CMK (cell line): ENCODE measurements around the gene SMIM31.

Experiments used
- DNase-seq: peaks from one replicate; pipeline ENCODE4 v3.0.0-alpha.2; 2010; ENCODE audit warnings: low read depth

Gene SMIM31

DNA sequence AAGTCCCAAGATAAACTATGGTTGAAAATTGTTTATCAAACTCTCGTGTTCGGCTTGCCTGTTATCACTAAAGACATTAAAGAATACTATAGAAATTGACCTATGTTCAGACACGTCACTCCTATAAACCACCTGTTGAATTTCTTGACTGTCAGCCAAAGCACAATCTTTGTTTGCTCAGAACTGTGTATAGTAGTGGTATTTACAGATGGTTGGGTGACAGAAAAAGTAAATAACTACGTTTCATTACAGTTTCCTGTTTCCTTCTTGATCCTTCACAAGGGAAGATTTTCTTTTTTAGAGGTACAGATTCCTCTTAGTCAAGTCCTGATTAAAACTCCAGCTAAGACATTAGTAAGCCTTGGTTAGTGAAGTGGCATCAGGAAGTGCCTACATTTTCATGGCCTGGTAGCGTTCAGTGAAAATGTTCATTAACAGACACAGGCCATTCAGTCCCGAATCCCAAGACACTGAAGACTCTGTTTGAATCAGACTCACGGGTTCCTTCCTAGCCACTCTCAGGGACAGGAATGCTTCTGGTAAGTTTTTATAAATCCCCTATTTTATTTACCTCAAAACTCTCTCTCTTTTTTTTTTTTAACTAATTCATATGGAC lies at the start of gene SMIM31:
Gene SMIM31 (plus strand): TSS at position 259 of the 616 bp plus-strand sequence. CDS start 16,313 bp downstream, outside the sequence.
- DNase-seq = no peak

DNA sequence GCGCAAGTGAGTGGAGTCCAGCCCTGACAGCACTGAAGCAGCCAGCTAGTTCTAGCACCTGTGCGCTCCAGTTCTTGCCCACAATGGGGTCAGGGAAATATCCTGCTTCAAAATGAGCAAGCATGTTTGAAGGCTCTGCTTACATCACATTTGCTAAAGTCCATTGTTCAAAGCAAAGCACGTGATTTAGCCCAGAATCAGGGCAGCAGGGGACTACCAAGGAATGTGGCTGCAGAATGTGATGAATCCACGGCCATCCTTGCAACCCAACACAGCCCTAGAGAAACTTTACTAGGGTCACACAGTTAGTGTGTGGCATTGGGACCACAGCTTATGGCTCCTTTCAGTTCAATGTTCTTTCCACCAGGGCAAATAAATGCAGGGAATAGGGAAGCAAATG lies 47.3 kb upstream of the SMIM31 start:
- no peak for DNase-seq

DNA sequence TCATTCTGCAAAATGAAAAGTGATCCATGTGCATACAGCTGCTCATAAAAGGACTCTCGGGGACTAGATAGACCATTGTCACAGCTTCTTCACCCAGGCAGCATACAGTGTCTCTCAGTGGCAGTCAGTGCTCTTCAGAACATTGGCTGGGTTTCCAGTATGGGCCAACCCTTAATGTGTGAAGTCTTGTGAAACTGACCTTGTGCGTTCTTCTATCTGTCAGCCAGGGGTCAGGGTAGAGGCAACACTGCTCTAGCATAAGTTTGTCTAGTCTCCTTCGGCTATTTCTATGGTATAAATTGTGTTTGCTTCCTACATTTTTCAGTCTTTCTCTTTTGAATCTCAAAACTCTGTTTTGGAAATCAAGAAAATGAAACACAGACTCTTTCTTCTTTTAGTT lies 37.0 kb upstream of the SMIM31 start:
- DNase-seq = no peak

DNA sequence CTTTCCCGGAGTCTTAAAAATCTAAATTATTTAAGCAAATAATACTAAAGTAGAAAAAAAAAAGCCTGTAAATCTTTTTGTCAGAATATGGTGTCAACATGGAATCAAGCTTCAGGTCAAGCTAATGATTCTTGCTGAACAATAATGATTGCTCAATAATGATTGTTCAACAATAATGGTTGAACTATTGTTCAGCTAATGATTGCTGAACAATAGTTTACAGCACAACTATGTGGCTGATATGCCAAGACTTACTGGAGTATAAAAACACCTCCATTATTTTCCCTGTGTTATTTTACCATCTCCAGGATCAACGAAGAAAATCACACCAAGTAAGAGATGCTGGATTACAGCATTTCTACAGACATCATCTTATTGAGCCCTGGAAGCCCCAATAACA lies 35.1 kb upstream of the SMIM31 start:
- DNase-seq = no peak

DNA sequence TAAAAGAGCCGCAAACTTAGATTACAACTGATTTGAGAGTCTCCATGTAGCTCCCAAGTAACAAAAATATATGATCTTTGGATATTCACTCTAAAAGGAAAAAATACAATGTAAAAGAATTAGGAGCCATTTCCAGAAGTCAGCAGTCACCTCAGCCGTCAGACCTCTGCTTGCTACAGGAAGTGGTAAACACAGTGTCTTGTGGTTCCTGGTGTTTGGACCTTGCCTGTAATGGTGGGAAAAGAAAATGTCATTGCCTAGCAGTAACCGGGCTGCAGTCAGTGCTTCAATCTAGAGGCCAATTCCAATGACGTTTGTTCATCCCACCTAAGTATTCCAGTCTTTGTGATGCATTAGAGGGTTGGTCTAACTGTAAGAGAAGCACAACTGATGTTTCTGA lies 28.9 kb upstream of the SMIM31 start:
- no peak for DNase-seq

DNA sequence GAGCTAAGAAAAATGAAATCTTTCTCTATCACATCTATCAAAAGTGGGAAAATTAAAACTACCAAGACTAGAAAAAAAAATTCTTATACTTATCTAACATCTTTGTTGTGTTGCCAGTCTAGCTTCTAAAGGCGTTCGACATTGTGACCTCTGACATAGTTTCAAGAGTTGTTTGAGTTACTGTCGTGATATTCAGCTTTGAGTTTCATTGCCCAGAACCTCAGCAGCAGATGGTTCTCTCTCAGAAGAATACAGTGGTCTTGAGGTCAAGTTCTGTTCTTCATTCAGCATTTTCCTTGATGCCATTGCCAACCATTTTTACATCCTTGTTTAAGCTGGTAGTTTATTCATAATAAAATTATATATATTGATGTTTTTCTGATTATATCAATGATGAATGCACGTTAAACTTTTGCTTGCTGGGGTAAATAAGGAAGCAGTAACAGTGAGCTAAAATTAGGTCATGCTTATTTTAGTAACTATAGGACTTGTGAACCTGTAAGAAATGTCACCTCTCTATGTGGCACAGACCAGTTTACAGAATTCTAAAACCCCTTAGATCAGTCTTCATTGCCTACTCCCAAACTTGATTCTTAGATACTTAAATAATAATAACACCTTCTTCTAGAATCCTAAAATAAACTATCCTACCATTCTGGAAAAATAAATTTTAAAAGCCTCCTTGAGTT lies 23.1 kb upstream of the SMIM31 start:
- DNase-seq = no peak

DNA sequence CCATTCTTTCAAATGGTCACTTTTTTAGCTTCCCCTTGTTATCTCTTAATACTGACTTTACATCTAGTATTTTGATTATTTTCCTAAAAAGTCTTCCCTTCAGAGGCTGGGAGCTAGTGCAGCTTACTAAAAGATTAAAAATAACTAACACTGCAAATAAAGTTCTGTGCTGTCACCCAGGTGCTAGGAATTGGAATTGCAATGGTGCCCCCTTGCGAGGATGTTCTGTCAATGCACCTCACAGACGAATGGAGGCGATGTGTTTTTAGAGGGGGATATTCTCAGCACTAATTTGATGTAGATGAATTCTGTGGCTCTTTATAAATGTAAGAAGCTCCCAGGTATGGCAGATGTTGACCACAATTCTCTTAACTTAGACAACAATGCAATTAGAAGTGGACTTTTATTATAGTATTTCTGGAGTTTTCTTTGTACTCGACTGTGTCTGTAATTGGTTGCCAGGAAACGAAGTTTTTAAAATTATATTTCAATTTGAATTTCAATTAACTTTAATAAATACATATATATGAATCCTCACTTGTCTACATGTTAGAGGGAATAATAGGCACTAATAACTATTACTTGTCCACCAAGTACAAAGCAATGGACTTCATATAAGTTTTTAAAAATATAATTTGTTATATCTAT lies 22.0 kb upstream of the SMIM31 start:
- DNase-seq = no peak

DNA sequence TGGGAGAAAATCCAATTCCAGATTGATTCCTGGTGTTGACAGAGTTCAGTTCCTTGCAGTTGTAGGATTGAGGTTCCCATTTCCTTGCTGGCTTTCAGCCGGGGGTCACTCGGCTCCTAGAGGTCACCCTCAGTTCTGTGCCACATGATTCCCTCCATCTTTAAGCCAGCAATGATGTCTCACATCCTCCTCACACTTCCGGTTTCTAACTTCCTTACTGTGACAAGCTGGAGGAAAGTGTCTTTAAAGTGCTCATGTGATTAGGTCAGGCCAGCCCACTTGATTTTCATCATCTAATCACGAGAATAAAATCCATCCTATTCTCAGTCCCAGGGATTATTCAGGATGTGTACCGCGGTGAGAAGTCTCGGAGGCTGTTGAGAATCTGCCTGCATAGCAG lies 19.4 kb upstream of the SMIM31 start:
- DNase-seq = no peak

DNA sequence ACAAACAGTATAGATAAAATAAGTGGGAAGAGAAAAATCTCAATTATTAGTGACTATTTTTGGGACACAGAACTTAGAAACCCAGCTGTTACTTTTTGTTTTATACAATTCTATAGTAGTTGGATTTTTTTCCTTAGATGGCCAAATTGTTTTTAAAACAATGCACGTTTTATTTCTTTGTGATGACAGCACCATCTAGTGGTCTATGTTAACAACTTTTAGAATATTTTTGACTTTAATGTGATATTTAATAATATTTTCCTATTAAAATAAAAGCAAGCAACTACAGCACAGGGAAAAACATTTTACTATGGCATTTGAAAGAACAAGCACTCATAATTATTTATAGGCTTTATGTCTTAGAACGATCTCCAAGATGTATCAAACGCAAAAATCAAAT lies 5.6 kb upstream of the SMIM31 start:
- no peak for DNase-seq

DNA sequence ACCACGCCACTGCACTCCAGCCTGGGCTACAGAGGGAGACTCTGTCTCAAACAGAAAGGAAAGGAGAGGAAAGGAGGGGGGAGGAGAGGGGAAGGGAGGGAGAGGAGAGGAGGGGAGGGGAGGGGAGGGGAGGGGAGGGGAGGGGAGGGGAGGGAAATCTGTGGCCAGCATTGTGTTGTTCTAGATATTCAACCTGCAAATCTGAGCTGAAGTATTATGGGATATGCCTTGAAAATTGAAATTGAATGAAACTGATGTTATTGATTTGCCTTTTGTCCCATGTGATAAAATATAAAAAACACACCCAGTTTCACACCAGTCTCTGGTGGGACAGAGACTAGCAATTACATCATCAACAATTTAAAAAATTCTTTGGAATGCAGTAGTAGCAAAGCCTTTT lies 1.5 kb downstream of the SMIM31 start:
- DNase-seq = no peak

DNA sequence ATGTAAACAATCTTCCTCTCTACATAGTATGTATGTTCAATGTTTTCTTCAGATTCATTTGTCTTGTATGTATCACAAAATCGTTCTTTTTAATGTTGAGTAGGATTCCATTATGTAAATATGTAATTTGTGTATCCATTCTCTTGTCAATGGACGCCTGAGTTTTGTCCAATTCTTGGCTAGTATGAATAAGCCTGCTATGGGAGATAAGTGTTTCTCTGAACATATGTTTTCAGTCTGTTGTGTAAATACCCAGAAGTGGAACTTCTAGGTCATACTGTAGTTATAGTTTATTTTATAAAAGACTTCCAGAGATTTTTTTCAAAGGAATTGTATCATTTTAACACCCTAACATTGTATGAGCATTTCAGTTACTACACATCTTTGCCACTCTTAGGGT lies 2.8 kb downstream of the SMIM31 start:
- DNase-seq = no peak

DNA sequence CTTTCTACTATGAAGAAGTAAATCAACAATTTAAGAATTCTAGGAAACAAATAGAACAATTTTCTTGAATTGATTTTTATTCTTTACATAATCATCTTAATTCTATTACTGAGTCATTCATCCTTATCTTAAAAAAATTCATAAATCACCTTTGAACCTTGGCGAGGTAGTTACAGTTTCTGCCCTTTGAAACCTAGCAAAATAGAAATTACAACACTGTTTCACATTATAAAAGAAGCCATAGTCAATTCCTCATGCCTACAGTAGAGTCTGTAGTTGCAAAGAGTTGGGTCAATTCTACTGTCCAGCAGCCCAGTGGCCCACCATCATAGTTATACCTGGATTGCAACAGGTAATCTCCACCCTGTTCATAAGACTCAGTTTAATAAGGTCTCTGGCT lies 7.3 kb downstream of the SMIM31 start:
- no peak for DNase-seq

DNA sequence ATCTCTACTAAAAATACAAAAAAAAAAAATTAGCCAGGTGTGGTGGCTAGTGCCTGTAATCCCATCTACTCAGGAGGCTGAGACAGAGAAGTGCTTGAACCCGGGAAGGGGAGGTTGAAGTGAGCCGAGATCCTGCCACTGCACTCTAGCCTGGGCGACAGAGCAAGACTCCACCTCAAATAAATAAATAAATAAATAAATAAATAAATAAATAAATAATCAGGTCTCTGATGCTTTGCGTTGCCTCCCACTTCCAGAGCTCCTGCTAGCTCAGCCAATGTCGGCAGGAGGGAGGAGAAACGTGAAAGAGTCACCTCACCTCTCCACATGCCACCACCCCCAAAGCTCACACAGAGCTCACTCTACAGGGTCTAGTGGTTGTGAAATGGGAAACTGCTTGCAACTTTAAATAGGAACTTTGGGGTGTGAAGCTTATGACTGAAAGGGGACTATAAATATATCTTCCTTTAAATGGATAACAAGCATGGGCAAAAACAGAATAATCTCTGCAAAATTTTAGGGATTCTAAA lies 7.9 kb downstream of the SMIM31 start:
- no peak for DNase-seq

DNA sequence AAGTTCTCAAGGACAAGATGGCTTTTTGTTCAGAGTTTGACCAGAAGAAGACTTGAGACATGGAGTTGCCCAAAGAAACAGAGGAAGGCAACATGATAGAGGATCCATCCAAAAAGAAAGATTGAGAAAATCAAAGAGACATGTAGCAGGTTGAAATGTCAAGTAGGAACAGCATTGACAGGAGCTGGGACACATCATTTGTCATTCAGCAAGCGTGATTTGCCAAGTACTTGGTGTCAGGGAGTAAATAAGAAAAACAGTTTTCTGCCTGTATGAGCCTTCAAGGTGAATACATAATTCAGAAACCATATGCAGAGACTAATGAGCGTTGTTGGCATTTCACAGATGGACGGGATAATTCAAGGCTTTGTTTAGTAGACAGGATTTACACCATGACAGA lies 11.2 kb downstream of the SMIM31 start:
- no peak for DNase-seq

DNA sequence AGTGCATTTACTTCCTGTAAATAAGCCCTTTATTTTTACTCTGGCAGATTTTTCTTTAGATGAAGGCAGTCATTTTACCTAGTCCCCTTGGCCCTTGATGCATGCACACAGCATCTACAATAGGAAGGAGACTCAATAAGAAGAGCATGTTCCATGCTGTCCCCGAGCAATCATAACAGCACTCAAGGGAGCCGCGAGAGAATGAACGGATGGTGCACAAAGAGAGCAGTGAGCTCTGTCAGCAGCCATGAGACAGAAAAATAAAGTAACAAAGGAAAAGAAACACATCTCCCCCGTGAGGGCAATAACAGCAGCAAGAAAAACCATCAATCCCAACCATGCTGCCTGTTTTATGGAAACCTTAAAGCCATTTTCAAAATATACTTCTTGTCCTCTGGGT lies 11.9 kb downstream of the SMIM31 start:
- no peak for DNase-seq

DNA sequence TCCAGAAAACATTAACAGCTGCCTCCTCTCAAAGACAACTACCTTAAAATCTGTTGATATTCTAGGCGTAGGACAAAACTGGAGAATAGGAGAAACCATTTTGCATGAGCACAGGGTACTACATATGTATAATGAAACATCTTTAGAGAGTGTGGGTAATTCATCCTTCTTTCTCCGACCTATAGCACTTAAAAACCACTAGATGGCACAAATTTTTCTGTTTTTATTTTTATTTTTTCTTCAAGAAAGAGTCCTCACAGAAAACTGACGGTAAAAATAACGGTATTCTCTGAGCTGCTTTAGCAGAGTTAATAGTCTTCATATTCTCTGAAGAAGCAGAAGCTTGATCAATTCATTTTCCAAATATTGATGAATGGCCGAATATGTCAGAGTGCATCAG lies 14.6 kb downstream of the SMIM31 start:
- DNase-seq = no peak

DNA sequence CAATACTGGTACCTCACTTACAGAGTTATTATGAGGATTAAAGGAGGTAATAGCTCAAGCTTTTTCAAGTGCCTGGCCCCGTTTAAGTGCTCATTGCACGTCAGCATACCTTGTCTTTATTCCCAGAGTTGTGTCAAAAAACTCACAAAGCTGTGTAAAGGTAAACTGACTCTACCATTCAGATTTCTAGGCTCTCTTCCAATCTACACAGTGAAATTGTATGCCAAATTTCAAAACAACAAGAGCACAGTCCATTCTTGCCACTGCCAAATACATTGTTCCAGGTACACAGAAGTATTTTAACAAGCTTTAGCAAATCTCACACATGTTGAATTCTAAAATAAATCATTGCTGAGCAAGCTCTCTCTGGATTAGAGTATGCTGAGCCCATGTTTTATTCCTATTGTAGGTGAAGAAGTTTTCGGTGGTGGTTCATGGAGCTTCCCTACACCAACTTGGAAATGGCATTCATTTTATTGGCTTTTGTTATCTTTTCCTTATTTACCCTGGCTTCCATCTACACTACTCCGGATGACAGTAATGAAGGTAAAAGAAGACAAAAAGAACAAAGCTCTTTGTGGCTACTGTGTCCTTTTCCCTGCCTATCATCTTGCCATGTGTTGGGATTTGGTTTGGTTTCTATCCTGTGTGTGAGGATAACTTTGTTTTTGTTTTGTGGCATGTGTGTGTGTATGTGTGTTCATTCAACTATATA lies 16.2 kb downstream of the SMIM31 start:
- DNase-seq = no peak

DNA sequence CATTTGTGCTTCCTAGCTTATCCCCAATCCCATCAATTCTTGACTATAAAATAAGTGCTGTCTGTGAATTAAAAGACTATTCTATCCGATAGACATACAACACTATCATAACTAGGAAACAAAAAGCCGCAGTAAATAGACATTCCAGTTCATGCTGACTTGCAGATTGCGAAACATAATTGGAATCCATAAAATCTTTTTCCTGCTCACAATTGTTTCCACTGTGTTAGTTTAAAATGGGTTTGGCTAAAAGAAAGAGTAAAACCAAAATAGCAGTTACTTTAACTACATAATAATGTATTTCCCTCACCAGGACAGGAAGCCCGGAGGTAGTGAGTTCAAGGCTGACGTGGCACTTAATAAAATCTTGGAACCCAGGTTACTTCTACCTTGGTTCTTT lies 17.2 kb downstream of the SMIM31 start:
- DNase-seq = no peak

DNA sequence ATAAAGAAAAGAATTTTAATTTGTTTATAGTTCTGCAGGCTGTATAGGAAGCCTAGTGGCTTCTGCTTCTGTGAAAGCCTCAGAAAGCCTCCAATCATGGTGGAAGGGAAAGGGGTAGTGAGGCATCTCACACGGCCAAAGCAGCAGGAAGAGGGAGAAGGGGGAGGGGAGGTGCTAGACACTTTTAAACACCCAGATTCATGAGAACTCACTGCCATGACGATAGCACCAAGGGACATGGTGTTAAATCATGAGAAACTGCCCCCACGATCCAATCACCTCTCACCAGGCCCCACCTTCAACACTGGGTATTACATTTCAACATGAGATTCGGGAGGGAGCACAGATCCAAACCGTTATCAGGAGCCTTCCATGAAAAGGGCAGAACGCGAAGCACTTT lies 18.1 kb downstream of the SMIM31 start:
- no peak for DNase-seq

DNA sequence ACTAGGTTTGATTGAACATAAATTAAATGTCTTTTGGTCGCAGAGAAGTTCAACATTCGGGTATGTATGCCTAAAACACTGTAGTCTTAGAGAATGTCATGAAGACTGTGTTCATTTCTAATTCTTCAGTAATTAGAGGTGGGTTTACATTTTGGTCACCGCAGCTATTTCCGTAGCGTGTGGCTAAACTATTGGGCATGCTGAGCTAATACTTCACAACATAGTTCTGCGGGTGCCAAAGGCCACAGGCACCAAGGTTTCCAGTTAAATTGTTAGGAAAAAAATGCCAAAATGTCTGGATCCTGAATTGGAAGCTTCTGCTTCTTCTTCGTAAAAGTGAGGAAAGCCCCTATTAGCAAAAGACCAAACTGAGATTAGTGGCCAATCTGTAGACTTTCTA lies 25.1 kb downstream of the SMIM31 start:
- no peak for DNase-seq

DNA sequence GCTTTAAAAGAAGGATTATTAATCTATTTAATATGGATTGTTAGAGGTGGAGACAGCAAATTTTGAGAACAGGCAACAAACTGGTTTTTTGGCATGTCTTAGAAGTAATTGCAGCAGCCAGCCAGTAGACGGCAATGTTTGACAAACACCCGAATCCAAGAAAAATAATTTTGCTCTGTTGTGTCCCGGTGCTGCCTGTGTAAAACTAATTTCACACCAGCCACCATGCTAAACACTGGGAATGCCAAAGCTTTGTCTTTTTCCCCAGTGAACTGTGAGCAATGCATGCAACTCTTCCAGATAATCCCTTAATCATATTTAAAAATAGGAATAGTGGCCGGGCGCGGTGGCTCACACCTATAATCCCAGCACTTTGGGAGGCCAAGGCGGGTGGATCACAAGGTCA lies 25.9 kb downstream of the SMIM31 start:
- DNase-seq = no peak

DNA sequence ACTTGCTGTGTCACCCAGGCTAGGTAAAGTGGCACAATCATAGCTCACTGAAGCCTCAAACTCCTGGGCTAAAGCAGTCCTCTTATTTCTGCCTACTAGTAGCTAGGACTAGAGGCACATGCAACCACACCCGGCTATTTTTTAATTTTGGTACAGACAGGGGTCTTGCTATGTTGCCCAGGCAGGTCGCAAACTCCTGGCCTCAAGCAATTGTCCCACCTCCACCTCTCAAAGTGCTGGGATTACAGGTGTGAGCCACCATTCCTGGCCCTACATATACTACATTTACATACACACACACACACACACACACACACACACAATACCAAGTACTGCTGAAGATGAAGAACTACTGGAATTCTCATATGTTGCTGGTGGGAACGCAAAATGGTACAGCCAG lies 26.9 kb downstream of the SMIM31 start:
- no peak for DNase-seq

DNA sequence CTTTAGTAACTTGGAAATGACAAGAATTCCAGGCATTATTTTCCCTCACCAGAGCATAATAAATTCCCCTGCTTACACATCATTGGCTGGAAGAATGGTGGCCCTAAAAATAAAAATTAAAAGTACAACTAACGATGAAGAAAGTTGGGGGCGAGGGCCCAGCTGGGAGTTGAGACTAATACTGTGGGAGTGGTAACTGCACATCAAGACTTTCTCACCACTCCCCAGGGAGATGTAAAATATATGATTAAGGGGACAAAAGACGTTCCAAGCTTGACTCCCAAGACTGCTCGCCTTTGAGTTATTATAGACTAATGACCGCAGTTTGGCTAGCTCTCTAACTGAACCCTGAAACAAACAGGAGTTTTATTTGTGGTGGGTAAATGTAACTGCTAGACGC lies 30.0 kb downstream of the SMIM31 start:
- DNase-seq = no peak
